HG03045 (cell line): ENCODE results near the gene CTNNA2.

Experiments used
- ATAC-seq: cut with Tn5 transposase; IDR thresholded peaks from one replicate; pipeline ENCODE4 v1.9.1; 2021; ENCODE audit warnings: mild to moderate bottlenecking, moderate library complexity; ENCODE audit not compliant: unreplicated experiment

Gene CTNNA2

DNA sequence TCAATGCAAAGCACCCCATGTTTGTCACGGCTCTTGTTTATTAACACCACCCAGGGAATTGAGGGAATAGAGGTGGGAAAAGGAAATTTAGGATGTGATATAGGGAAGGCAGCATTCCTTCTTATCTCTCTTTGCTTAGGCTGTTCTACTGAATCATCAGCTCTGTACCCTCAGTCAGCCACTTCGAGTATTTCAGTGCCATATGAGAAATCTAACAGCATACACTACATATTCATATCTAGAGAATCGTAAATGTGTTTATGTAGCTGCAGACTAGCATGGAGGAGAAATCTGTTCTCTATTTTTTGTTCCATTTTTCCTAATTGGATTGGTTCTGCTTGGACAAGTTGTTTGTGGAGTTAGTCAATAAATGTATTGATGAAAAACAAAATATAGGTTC is 187.8 kb downstream of the CTNNA2 start:
- no peak for ATAC-seq

GRCh38 chr2:79702905-79703304 is 190.1 kb downstream of the CTNNA2 start:
- ATAC-seq: no peak

- no peak for ATAC-seq
These were observed 198.2 kb downstream of the CTNNA2 start for GRCh38 chr2:79711098-79711497.

GRCh38 chr2:79713131-79713785 is 200.4 kb downstream of the CTNNA2 start:
- ATAC-seq: no peak

DNA sequence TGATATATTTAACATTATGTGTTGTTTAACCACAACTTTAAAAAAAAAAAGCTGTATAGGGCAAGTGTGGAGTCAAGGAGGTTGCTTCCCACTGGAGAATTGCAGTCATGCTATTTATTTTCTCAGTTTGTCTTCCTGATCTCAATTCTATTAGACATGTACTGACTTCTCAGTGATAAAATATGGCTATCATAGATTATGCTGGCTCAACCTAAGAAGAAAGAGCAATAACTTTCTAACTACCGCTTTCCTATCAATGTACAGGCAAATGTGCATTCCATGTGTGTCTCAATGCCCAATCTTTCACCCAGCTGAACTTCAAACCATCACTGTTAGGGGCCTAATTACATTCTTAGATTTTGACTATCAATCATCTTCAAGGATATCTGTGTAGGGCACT is 201.4 kb downstream of the CTNNA2 start:
- ATAC-seq: no peak

- no peak for ATAC-seq
These were observed 202.5 kb downstream of the CTNNA2 start for GRCh38 chr2:79715338-79715737.

DNA sequence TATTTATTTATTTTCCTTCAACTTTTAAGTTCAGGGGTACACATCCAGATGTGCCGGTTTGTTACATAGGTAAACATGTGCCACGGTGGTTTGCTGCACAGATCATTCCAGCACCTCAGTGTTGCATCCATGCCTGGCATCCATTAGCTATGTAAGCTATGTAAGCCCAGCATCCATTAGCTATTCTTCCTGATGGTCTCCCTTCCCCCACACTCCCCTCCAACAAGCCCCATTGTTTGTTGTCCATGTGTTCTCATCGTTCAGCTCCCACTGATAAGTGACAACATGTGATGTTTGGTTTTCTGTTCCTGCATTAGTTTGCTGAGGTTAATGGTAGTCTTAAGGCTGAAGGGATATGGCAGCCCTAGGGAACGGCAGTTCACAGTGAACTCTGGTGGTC is 203.4 kb downstream of the CTNNA2 start:
- ATAC-seq: no peak

- no peak for ATAC-seq
These were observed 204.6 kb downstream of the CTNNA2 start for GRCh38 chr2:79717364-79718007.

DNA sequence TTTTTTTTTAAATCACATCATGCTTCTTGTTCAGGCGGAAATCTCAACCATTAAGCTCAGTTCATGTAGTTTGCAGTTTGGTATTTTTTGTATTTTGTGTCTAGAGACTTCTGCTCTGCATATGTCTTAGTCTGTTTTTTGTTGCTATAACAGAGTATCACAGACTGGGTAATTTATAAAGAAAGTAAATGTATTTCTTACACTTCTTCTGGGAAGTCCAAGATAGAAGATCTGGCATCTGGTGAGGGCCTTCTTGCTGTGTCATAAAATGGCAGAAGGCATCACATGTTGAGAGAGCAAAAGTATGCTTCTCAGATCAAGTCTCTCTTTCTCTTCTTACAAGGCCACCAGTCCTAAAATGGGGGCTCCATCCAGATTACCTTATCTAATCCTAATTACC is 208.2 kb downstream of the CTNNA2 start:
- ATAC-seq: no peak

GRCh38 chr2:79721966-79722365 is 209.1 kb downstream of the CTNNA2 start:
- no peak for ATAC-seq

GRCh38 chr2:79723830-79724229 is 211.0 kb downstream of the CTNNA2 start:
- ATAC-seq: no peak

DNA sequence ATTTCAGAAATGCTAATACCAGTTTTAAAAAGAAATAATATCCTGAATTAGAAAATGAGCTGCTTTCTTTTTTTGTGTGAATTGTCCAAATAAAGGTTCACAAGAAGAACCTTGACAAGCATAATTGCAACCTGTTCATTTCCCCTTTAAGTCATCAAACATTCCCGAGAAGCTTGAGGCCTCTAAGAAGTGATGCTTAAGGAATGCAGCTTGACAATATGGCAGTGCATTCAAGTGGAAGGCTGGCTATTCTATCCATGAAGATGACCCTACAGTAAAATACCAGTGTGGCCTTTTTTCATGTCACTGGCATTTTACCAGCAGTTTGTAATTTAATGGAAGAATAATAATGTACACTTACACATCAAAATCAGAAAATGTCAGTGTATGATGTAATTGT is 216.7 kb downstream of the CTNNA2 start:
- no peak for ATAC-seq

DNA sequence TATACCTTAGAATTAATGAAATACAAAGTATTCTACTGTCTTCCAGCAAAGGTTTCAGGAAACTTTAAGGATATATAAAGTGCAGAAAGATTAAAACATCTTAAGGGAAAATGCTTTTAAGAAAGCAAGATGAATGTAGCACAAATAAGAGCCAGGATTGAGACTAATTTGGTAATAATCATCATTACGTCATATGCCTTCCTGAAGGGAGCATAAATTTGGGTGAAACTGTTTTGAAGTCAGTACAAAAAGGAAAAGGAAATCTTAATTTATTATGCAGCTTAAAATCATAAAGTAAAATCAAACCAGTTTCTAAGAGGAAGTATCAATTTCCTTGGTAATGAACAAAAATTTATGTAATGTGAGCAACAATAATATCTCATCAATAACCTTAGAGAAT is 221.7 kb downstream of the CTNNA2 start:
- ATAC-seq: no peak

GRCh38 chr2:79740879-79741443 is 228.1 kb downstream of the CTNNA2 start:
- ATAC-seq: no peak

GRCh38 chr2:79750321-79750720 is 237.5 kb downstream of the CTNNA2 start:
- no peak for ATAC-seq

- no peak for ATAC-seq
These were observed 244.7 kb downstream of the CTNNA2 start for GRCh38 chr2:79757526-79757925.

DNA sequence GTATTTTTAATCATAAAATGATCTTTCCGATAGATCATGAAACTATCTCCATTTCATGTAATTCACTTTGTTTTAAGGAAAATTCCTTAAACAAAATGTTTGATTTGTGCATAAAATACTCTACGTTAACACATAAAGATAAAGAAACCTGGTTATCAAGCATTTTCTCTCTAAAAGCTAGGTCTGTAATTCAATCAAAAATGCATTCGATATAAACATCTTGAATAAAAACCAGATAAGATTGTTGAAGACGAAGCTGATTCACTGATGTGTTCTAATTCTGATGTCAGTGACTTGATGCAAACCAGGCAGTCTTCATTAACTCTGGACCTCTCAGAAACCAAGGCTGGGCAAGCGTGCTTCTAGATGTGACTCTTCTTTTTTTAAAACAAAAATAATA is 245.2 kb downstream of the CTNNA2 start:
- ATAC-seq: no peak

GRCh38 chr2:79758749-79759282 is 246.0 kb downstream of the CTNNA2 start:
- ATAC-seq: no peak

DNA sequence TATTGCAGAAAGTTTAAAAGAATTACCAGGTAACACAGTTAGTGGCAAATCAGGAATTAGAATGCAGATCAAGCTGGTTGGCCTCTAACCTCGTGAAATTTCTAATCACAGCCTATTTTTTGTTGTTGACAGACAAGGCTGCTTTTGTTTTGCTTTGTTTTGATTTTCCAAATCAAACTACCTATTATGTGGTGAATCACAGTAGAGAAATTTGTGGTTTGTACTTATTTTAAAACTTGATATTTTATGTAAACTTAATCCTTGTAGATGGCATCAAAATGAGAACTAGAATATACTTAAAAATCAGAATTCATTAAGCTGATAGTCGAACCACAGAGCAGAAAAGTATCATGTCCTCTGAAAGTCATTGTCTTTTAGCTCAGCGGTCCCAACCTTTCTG is 258.1 kb downstream of the CTNNA2 start:
- ATAC-seq: no peak

DNA sequence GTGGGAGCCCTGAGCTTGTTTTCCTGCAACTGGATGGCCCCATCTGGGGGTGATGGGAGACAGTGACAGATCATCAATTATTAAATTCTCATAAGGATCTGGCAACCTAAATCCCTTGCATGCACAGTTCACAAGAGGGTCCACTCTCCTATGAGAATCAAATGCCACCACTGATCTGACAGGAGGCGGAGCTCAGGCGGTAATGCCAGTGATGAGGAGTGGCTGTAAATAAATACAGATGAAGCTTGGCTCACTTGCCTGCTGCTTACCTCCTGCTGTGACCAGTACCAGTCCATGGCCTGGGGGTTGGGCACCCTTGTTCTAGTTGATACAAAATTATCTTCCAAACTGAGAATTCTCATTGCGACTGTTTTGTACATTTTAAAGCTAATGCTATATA is 258.6 kb downstream of the CTNNA2 start:
- no peak for ATAC-seq

- ATAC-seq: no peak
These were observed 261.2 kb downstream of the CTNNA2 start for GRCh38 chr2:79774016-79774415.

- no peak for ATAC-seq
These were observed 263.6 kb downstream of the CTNNA2 start for GRCh38 chr2:79776461-79776860.
